ENCODE data around the gene SH3BGRL3. TPM values are rescaled to one million over a fixed set of nuclear protein-coding genes. Genes with fewer than 3 reads are reported as not detected.

Gene SH3BGRL3
- total RNA-seq, 4 donors from 2014 or later, result 134 to 314 (median 215) TPM

GRCh38 chr1:26283871-26284596 lies 4.1 kb downstream of the SH3BGRL3 start:
- no peak overlapping the region for H3K4me3 ChIP-seq
- peaks cover 17 to 73% (median 46%) of the 10 kb centered on the region in 4 donors for H3K4me1 ChIP-seq
- no peaks in the 10 kb centered on the region for H3K36me3 ChIP-seq
- WGBS, 2 donors (ENCODE audit: low coverage in 1 of 2), result 85% methylated on average over 11 of the region's 12 CpGs; no CpG with 5 or more reads in 1 of the 2 donors
- no peaks in the 10 kb centered on the region for H3K27me3 ChIP-seq
- peak overlapping the region; percentile 65 to 98 (median 86) for H3K27ac ChIP-seq
- TF ChIP-seq POLR2A (IDR thresholded peaks at IDR 0.05) (no peak), POLR2AphosphoS5 (IDR thresholded peaks at IDR 0.05) (no peak), CTCF (IDR thresholded peaks at IDR 0.05) (no peak), EP300 (IDR thresholded peaks at IDR 0.05; ENCODE audit: low read depth) (no peak)
- H3K9me3 ChIP-seq, result no peaks in the 10 kb centered on the region
- in situ Hi-C loops (cut with MboI; ENCODE audit: low pct_ligation_motif_present in 1 of 4, low pct_unique_long_range_greater_than_20kb in 1 of 4, low sequenced_read_pairs in 3 of 4) (no loop called here), intact Hi-C loops (cut with DNase I; ENCODE audit: low total_unique reads) (no loop called here)
- DNase-seq, result no peak

DNA sequence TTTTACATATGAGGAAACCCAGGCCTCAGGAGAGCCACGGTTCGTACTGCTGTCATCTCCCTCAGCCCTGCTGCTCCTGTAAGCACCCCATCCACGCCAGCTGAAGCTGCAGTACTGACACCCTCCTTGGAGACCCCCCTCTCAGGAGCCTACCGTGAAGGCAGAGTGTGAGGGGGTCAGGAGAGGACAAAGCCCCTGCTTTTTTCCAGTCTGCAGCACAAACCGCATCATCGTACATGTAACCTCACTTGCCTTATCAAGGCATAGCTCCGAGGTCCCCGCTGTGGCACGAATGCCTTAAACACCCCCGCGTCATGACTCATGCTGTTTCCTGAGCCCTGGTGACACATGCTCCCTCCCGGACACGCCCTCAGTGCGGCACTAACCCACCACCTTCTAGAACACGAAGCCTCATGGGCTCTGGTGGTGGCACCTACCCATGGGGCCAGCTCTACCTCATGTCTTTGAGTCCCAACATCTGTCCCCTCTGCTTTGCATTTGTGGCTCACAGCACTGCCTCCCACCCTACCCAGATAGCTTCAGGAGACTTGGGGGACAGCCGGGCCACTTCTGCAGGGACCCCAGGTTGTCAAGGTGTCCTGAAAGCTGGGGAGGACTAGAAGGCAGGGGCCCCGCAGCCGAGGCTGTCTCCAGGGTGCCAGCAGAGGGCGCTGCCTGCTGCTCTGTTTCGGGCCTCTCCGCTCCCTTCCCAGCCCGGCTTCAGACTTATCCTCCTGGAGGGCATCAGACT lies 4.9 kb downstream of the SH3BGRL3 start:
- H3K4me3 ChIP-seq, result no peak overlapping the region
- WGBS, 2 donors (ENCODE audit: low coverage in 1 of 2), result 36 to 60% methylated on average over 5 to 22 of the region's 22 CpGs
- peak overlapping the region; percentile 65 to 98 (median 86) for H3K27ac ChIP-seq
- peak; percentile 82 for DNase-seq
- no peaks in the 10 kb centered on the region for H3K27me3 ChIP-seq
- TF ChIP-seq CTCF (IDR thresholded peaks at IDR 0.05) (peak; percentile 72 to 85 (median 84)), EP300 (IDR thresholded peaks at IDR 0.05; ENCODE audit: low read depth) (no peak), POLR2AphosphoS5 (IDR thresholded peaks at IDR 0.05) (peak in 1 of 3 donors; percentile 29), POLR2A (IDR thresholded peaks at IDR 0.05) (peak; percentile 26)
- no peaks in the 10 kb centered on the region for H3K36me3 ChIP-seq
- peaks cover 13 to 73% (median 45%) of the 10 kb centered on the region in 4 donors for H3K4me1 ChIP-seq
- H3K9me3 ChIP-seq, result no peaks in the 10 kb centered on the region
- in situ Hi-C loops (cut with MboI; ENCODE audit: low pct_ligation_motif_present in 1 of 4, low pct_unique_long_range_greater_than_20kb in 1 of 4, low sequenced_read_pairs in 3 of 4), result no loop called here
- intact Hi-C loops (cut with DNase I; ENCODE audit: low total_unique reads), result no loop called here

DNA sequence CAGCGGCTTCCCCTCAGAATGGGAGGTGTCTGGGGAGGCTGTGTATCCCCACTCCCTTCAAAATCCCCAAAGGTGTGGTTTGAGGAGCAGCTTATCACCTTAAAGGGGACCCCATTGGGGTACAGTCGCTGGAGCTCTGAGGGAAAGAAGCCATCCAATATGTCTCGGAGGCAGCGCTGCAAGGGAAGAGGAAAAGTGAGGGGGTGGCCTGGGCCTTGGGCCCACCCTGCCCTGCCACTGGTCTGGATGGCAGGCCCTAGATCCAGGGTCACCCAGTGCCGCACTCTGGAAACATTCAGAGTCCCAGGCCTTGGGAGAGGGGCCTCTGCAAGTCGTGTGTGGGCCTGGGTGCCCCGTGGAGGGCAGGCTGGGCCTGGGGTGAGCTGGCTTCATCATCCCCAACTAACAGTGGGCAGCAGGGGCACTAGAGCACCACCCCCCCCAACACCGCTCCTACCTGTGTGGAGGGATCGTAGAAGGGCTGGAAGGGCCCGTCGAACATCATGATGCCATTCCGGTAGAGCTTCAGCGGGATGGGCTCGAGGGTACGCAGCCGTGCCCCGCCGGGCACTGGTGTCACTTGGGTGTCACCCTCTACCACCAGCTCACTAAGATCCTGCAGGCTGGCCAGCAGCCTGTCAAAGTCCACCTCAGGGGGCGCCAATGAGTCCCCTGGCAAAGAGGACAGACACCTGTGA lies 5.6 kb downstream of the SH3BGRL3 start:
- Histone ChIP-seq H3K4me1 (peaks cover 13 to 72% (median 47%) of the 10 kb centered on the region in 4 donors), H3K4me3 (no peak overlapping the region), H3K27ac (peak overlapping the region; percentile 65 to 98 (median 86)), H3K36me3 (no peaks in the 10 kb centered on the region), H3K9me3 (no peaks in the 10 kb centered on the region), H3K27me3 (no peaks in the 10 kb centered on the region)
- in situ Hi-C loops (cut with MboI; ENCODE audit: low pct_ligation_motif_present in 1 of 4, low pct_unique_long_range_greater_than_20kb in 1 of 4, low sequenced_read_pairs in 3 of 4) (no loop called here), intact Hi-C loops (cut with DNase I; ENCODE audit: low total_unique reads) (no loop called here)
- TF ChIP-seq POLR2AphosphoS5 (IDR thresholded peaks at IDR 0.05) (no peak), CTCF (IDR thresholded peaks at IDR 0.05) (peak in 3 of 5 experiments; percentile 18 to 34 (median 31)), EP300 (IDR thresholded peaks at IDR 0.05; ENCODE audit: low read depth) (no peak)
- 76 to 93% methylated on average over 3 to 15 of the region's 19 CpGs for WGBS, 2 donors (ENCODE audit: low coverage in 1 of 2)
- DNase-seq, result peak; percentile 52

- Histone ChIP-seq H3K27me3 (no peaks in the 10 kb centered on the region), H3K36me3 (no peaks in the 10 kb centered on the region), H3K4me3 (no peak overlapping the region), H3K27ac (peak overlapping the region; percentile 65 to 98 (median 86)), H3K4me1 (peaks cover 13 to 71% (median 43%) of the 10 kb centered on the region in 4 donors), H3K9me3 (no peaks in the 10 kb centered on the region)
- no peak for DNase-seq
- in situ Hi-C loops (cut with MboI; ENCODE audit: low pct_ligation_motif_present in 1 of 4, low pct_unique_long_range_greater_than_20kb in 1 of 4, low sequenced_read_pairs in 3 of 4), result no loop called here
- TF ChIP-seq EP300 (IDR thresholded peaks at IDR 0.05; ENCODE audit: low read depth) (no peak), POLR2AphosphoS5 (IDR thresholded peaks at IDR 0.05) (no peak), POLR2A (IDR thresholded peaks at IDR 0.05) (no peak), CTCF (IDR thresholded peaks at IDR 0.05) (no peak)
- 90% methylated on average over 2 of the region's 2 CpGs; no CpG with 5 or more reads in 1 of the 2 donors for WGBS, 2 donors (ENCODE audit: low coverage in 1 of 2)
- intact Hi-C loops (cut with DNase I; ENCODE audit: low total_unique reads), result no loop called here
These were observed 6.2 kb downstream of the SH3BGRL3 start for GRCh38 chr1:26286064-26286416.

Data from transverse colon (tissue), 4 donors.